ENCODE data around the gene PRMT2.
"Not testable (repeated sequence)": the region's sequence is repeated elsewhere in the genome, so short reads cannot be mapped to it uniquely, and the experiment has no call there.

PRMT2 gene

DNA sequence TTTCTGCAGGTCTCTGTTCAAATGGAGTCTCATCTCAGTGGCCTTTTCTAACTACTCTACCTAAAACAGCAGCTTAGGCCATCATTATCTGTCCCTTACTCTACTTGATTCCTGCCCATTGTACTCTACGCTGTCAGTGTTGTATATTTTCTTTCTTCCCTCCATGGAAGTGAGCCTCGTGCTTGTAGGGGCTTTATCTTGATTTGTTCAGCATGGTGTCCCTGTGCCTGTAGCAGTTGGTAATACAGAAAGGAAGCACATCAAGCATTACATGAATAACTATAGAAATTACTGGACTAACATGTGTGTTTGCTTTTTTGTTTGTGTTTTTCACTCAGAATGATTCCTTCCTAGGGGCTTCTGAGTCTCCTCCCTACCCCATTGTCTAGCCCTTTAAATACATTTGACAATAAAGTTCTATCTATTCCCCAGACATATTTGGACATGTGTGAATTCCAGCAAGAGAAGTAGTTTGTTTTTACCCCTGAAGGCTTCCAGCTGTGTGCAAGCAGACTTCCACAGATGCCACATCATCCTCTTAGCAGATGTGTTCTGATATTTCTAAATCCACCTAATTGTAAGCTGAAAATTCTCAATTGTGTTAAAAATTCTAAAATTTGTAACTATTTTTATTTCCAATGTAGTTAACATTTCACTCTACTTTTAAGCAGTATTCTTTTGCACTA lies 40.3 kb downstream of the PRMT2 start:
- DNase-seq, result no peak

DNA sequence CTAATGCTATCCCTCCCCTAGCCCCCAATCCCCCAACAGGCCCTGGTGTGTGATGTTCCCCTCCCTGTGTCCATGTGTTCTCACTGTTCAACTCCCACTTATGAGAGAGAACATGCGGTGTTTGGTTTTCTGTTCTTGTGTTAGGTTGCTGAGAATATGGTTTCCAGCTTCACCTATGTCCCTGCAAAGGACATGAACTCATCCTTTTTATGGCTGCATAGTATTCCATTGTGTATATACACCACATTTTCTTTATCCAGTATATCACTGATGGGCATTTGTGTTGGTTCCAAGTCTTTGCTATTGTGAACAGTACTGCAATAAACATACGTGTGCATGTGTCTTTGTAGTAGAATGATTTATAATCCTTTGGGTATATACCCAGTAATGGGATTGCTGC lies 41.1 kb downstream of the PRMT2 start:
- DNase-seq, result not testable (repeated sequence)

DNA sequence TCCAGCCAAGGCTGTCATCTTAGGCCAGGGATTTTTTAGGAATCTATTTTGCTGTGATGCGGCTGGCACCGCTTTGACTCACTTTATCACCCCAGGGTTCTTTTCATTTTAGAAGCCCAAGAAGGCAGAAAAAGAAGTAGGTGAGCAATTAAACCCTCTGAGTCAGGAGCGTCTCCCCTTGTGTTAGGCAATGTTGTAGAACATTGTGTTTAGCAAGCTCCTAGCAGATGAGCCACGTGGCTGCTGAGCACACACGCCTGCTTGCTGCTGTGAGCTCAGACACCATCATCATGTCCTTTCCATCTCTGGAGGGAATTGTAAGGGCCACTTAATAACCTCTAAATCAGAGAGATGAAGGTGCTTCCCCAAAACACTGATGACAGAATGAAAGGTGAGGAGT lies 46.1 kb downstream of the PRMT2 start:
- DNase-seq, result not testable (repeated sequence)

DNA sequence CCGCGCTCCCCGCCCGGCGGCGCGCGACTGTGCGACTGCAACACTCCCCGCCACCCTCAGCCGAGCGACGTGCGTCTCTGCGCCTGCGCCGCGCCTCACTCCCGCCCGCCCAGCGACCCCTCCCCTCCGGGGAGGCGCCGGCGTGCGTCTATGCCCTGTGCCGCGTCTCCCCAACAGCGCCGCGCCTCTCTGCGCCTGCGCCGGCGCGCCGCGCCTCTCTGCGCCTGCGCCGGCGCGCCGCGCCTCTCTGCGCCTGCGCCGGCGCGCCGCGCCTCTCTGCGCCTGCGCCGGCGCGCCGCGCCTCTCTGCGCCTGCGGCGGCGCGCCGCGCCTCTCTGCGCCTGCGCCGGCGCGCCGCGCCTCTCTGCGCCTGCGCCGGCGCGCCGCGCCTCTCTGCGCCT lies 63.2 kb downstream of the PRMT2 start:
- DNase-seq, result not testable (repeated sequence)

DNA sequence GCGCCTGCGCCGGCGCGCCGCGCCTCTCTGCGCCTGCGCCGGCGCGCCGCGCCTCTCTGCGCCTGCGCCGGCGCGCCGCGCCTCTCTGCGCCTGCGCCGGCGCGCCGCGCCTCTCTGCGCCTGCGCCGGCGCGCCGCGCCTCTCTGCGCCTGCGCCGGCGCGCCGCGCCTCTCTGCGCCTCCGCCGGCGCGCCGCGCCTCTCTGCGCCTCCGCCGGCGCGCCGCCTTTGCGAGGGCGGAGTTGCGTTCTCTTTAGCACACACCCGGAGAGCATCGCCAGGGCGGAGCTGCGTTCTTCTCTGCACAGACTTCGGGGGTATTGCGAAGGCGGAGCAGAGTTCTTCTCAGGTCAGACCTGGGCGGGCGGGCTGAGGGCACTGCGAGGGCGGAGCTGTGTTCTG lies 63.6 kb downstream of the PRMT2 start:
- DNase-seq, result not testable (repeated sequence)

Data from stimulated activated CD4-positive, alpha-beta T cell treated with anti-CD3 and anti-CD28 coated beads, Interleukin-4, amount 100 ng/mL, for 1 hour (primary cell).